Neural cell (in vitro differentiated cells): ENCODE results near the gene AHRR. TPM values are rescaled to one million over a fixed set of nuclear protein-coding genes. Genes with fewer than 3 reads are reported as not detected.

Experiments
- H2AFZ ChIP-seq: fragments of 200-600, 300-800 bp; sonication (generic), shearing (Covaris generic); 2 replicates; pipeline ENCODE4 v1.6.0; 2014; ENCODE audit warnings: low read depth, mild to moderate bottlenecking, antibody characterized with exemption, low read length, moderate library complexity
- H3F3A ChIP-seq: fragments of 200-600 bp; shearing (Covaris generic); 2 replicates; pipeline ENCODE4 v1.6.1; 2016; ENCODE audit warnings: mild to moderate bottlenecking, moderate library complexity, mixed read lengths, antibody characterized with exemption, low read length; ENCODE audit not compliant: insufficient read depth, poor library complexity, severe bottlenecking
- H3K27ac ChIP-seq: fragments of 200-600, 300-800 bp; sonication (generic), shearing (Covaris generic); 2 replicates; pipeline ENCODE4 v1.5.1; 2014; ENCODE audit warnings: mild to moderate bottlenecking, low read length, moderate library complexity
- H3K27me3 ChIP-seq: fragments of 300-800, 200-600 bp; sonication (generic), shearing (Covaris generic); 2 replicates; pipeline ENCODE4 v1.6.0; 2014; ENCODE audit warnings: mild to moderate bottlenecking, low read depth, low read length, moderate library complexity; ENCODE audit not compliant: insufficient read depth
- H3K36me3 ChIP-seq: fragments of 300-800, 200-600 bp; sonication (generic), shearing (Covaris generic); 2 replicates; pipeline ENCODE4 v1.5.1; 2014; ENCODE audit warnings: mild to moderate bottlenecking, antibody characterized with exemption, low read length, moderate library complexity; ENCODE audit not compliant: insufficient read depth
- H3K4me2 ChIP-seq: fragments of 300-800, 200-600 bp; sonication (generic), shearing (Covaris generic); 2 replicates; pipeline ENCODE4 v1.6.0; 2014; ENCODE audit warnings: mild to moderate bottlenecking, low read length
- H3K4me3 ChIP-seq: fragments of 300-800, 200-600 bp; sonication (generic), shearing (Covaris generic); 2 replicates; pipeline ENCODE4 v1.5.1; 2014; ENCODE audit warnings: mild to moderate bottlenecking, low read length, moderate library complexity
- H3K79me2 ChIP-seq: fragments of 200-600 bp; shearing (Covaris generic); replicated peaks from 2 replicates; pipeline ENCODE4 v1.6.0; 2014; ENCODE audit warnings: mild to moderate bottlenecking, low read length, moderate library complexity; ENCODE audit not compliant: insufficient read depth
- H3K9ac ChIP-seq: fragments of 300-800, 200-600 bp; sonication (generic), shearing (Covaris generic); 2 replicates; pipeline ENCODE4 v1.6.1; 2016; ENCODE audit warnings: mild to moderate bottlenecking, low read length, mixed read lengths
- H3K9me2 ChIP-seq: fragments of 200-600 bp; shearing (Covaris generic); 2 replicates; pipeline ENCODE4 v1.6.1; 2016; ENCODE audit warnings: mild to moderate bottlenecking, low read length, mixed read lengths; ENCODE audit not compliant: insufficient read depth
- H3K9me3 ChIP-seq: fragments of 200-600, 300-800 bp; sonication (generic), shearing (Covaris generic); 2 replicates; pipeline ENCODE4 v1.6.1; 2016; ENCODE audit warnings: mild to moderate bottlenecking, mixed run types, low read length, moderate library complexity, mixed read lengths
- H4K20me1 ChIP-seq: fragments of 200-600 bp; shearing (Covaris generic); 2 replicates; pipeline ENCODE4 v1.6.1; 2016; ENCODE audit warnings: mild to moderate bottlenecking, mixed run types; ENCODE audit not compliant: insufficient read depth
- CTCF ChIP-seq: fragments of 450-650 bp; IDR thresholded peaks from 2 replicates; pipeline ENCODE4 v1.5.1; 2014; ENCODE audit warnings: antibody characterized with exemption, mild to moderate bottlenecking, moderate library complexity; ENCODE audit not compliant: poor library complexity, severe bottlenecking
- EP300 ChIP-seq: fragments of 450-650 bp; conservative IDR thresholded peaks from 2 replicates; pipeline ENCODE4 v1.6.1; 2014; ENCODE audit warnings: antibody characterized with exemption, mild to moderate bottlenecking, moderate library complexity; ENCODE audit not compliant: poor library complexity, severe bottlenecking
- EZH2 ChIP-seq: fragments of 200-600, 300-800 bp; shearing (Covaris generic), sonication (generic); IDR thresholded peaks from 2 replicates; pipeline ENCODE4 v1.6.1; 2014; ENCODE audit warnings: antibody characterized with exemption, low read length, borderline replicate concordance, mild to moderate bottlenecking; ENCODE audit not compliant: insufficient read depth, poor library complexity, severe bottlenecking
- MXI1 ChIP-seq: fragments of 450-650 bp; conservative IDR thresholded peaks from 2 replicates; pipeline ENCODE4 v1.6.1; 2014; ENCODE audit warnings: antibody characterized with exemption, mild to moderate bottlenecking; ENCODE audit not compliant: poor library complexity, severe bottlenecking
- POLR2AphosphoS5 ChIP-seq: IDR thresholded peaks from 2 replicates; pipeline ENCODE4 v1.6.1; 2012
- RAD21 ChIP-seq: fragments of 450-650 bp; conservative IDR thresholded peaks from 2 replicates; pipeline ENCODE4 v1.6.1; 2014; ENCODE audit warnings: antibody characterized with exemption, mild to moderate bottlenecking, moderate library complexity
- SMC3 ChIP-seq: fragments of 450-650 bp; conservative IDR thresholded peaks from 2 replicates; pipeline ENCODE4 v1.6.1; 2014; ENCODE audit warnings: antibody characterized with exemption, mild to moderate bottlenecking, moderate library complexity; ENCODE audit not compliant: poor library complexity
- TAF1 ChIP-seq: IDR thresholded peaks from 2 replicates; pipeline ENCODE4 v1.6.1; 2012; ENCODE audit warnings: low read depth
- polyA plus RNA-seq: library from polyadenylated mRNA; depleted of rRNA; stranded (reverse); fragments of >200 nt; gene quantifications from 2 replicates; pipeline ENCODE4 v1.2.3, GENCODE V29; 2014
- TF ChIP-seq, protein P1 (sequence below): IDR thresholded peaks from 2 replicates; pipeline ENCODE4 v1.6.1; 2012; ENCODE audit warnings: borderline replicate concordance

Gene AHRR
- polyA plus RNA-seq, 1 donor from 2014 or later = 0.26 TPM

DNA sequence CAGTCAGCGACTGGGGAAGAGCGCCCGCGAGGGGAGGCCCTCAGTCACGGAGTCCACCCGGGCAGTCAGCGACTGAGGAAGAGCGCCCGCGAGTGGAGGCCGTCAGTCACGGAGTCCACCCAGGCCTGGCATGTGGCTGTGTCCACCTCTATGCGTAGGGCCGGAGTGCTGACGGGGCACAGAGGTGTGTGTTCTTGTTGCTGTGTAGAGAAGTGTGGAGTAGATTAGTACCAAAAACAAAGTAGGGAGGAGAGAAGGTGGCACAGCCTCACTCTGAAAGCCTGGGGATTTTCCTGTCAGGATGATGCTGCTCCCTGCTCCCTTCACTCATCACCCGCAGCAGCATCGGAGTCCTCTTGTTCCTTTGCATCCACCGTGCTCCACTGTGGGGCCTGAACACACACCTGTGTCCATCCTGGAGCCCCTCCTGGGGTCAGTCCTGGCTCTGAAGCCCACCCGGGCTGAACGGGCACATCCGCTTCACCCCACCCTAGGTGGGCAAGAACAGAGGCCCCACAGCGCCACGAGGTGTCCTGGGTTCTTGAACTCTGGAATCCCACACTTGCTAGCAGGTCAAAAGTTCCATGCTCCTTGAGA lies 37.9 kb downstream of the AHRR start:
- Histone ChIP-seq H3K9ac (no peak overlapping the region), H3K27me3 (no peaks in the 10 kb centered on the region), H3K4me3 (no peak overlapping the region), H3K27ac (no peak overlapping the region), H3F3A (no peaks in the 10 kb centered on the region), H4K20me1 (no peaks in the 10 kb centered on the region), H2AFZ (no peak overlapping the region), H3K4me2 (no peak overlapping the region), H3K9me2 (no peaks in the 10 kb centered on the region), H3K79me2 (no peaks in the 10 kb centered on the region), H3K9me3 (no peaks in the 10 kb centered on the region), H3K36me3 (no peaks in the 10 kb centered on the region)
- TF ChIP-seq, protein P1, sequence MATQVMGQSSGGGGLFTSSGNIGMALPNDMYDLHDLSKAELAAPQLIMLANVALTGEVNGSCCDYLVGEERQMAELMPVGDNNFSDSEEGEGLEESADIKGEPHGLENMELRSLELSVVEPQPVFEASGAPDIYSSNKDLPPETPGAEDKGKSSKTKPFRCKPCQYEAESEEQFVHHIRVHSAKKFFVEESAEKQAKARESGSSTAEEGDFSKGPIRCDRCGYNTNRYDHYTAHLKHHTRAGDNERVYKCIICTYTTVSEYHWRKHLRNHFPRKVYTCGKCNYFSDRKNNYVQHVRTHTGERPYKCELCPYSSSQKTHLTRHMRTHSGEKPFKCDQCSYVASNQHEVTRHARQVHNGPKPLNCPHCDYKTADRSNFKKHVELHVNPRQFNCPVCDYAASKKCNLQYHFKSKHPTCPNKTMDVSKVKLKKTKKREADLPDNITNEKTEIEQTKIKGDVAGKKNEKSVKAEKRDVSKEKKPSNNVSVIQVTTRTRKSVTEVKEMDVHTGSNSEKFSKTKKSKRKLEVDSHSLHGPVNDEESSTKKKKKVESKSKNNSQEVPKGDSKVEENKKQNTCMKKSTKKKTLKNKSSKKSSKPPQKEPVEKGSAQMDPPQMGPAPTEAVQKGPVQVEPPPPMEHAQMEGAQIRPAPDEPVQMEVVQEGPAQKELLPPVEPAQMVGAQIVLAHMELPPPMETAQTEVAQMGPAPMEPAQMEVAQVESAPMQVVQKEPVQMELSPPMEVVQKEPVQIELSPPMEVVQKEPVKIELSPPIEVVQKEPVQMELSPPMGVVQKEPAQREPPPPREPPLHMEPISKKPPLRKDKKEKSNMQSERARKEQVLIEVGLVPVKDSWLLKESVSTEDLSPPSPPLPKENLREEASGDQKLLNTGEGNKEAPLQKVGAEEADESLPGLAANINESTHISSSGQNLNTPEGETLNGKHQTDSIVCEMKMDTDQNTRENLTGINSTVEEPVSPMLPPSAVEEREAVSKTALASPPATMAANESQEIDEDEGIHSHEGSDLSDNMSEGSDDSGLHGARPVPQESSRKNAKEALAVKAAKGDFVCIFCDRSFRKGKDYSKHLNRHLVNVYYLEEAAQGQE = no peak
- no peak for TF ChIP-seq EZH2
- no peak for TF ChIP-seq MXI1
- no peak for TF ChIP-seq POLR2AphosphoS5
- no peak for TF ChIP-seq SMC3
- TF ChIP-seq TAF1 = no peak
- no peak for TF ChIP-seq RAD21
- no peak for TF ChIP-seq CTCF
- no peak for TF ChIP-seq EP300

GRCh38 chr5:360257-361027 lies 38.9 kb downstream of the AHRR start:
- H3K9me3 ChIP-seq = no peaks in the 10 kb centered on the region
- no peaks in the 10 kb centered on the region for H4K20me1 ChIP-seq
- no peaks in the 10 kb centered on the region for H3F3A ChIP-seq
- no peak overlapping the region for H3K9ac ChIP-seq
- H3K27ac ChIP-seq = no peak overlapping the region
- H3K27me3 ChIP-seq = no peaks in the 10 kb centered on the region
- no peak overlapping the region for H2AFZ ChIP-seq
- H3K4me3 ChIP-seq = no peak overlapping the region
- H3K9me2 ChIP-seq = no peaks in the 10 kb centered on the region
- no peaks in the 10 kb centered on the region for H3K36me3 ChIP-seq
- TF ChIP-seq, protein P1 = no peak
- TF ChIP-seq EP300 (no peak), CTCF (no peak)
- H3K4me2 ChIP-seq = no peak overlapping the region
- no peaks in the 10 kb centered on the region for H3K79me2 ChIP-seq
